ENCODE measurements around the gene FAM78B. TPM values are rescaled to one million over a fixed set of nuclear protein-coding genes. Genes with fewer than 3 reads are reported as not detected.

The FAM78B gene
- total RNA-seq, 2 experiments from 2014 or later = 0.11 TPM; not detected in 1

DNA sequence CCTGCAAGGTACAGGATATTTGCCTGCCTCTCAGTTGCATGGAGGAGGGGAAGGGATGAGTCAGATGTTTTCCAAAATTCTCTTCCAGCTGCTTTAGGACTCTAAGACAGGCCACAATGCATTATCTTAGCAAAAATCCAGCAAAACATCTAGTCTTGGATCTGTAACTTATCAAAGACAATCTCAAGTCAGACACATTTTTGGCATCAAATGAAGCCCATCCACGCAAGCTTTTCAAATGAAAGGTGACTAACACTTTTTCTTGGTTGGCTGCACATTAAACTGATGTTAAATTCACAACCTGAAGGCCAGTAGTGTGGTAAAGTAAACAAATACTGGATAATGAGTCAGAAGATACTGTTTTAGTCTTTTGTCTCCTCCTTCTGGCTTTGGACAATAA is 21.3 kb downstream of the FAM78B start:
- no peaks in the 10 kb centered on the region for H3K27me3 ChIP-seq (ENCODE audit: control insufficient read depth in 1 of 2, insufficient read depth in 2 of 2, low read length in 2 of 2)
- ChIA-PET CTCF (no interaction called here), POLR2A (no interaction called here)
- H3K27ac Mint-ChIP-seq = no peak overlapping the region
- no peak for ATAC-seq (ENCODE audit: poor library complexity)
- peaks cover 16% of the 10 kb centered on the region for H3K27me3 Mint-ChIP-seq
- no peak overlapping the region for H3K27ac ChIP-seq (ENCODE audit: low read depth in 1 of 2, low read length in 2 of 2)
- H3K4me3 Mint-ChIP-seq = no peak overlapping the region
- H3K36me3 ChIP-seq (ENCODE audit: insufficient read depth, low read length) = no peaks in the 10 kb centered on the region
- H3K36me3 Mint-ChIP-seq (ENCODE audit: low read depth) = no peaks in the 10 kb centered on the region
- H3K4me1 ChIP-seq (ENCODE audit: insufficient read depth, low read length) = no peaks in the 10 kb centered on the region
- no peaks in the 10 kb centered on the region for H3K9me3 ChIP-seq (ENCODE audit: control insufficient read depth in 1 of 2, insufficient read depth in 1 of 2, low read length in 2 of 2)
- no peaks in the 10 kb centered on the region for H3K4me1 Mint-ChIP-seq (ENCODE audit: low read depth)
- TF ChIP-seq, protein P1, sequence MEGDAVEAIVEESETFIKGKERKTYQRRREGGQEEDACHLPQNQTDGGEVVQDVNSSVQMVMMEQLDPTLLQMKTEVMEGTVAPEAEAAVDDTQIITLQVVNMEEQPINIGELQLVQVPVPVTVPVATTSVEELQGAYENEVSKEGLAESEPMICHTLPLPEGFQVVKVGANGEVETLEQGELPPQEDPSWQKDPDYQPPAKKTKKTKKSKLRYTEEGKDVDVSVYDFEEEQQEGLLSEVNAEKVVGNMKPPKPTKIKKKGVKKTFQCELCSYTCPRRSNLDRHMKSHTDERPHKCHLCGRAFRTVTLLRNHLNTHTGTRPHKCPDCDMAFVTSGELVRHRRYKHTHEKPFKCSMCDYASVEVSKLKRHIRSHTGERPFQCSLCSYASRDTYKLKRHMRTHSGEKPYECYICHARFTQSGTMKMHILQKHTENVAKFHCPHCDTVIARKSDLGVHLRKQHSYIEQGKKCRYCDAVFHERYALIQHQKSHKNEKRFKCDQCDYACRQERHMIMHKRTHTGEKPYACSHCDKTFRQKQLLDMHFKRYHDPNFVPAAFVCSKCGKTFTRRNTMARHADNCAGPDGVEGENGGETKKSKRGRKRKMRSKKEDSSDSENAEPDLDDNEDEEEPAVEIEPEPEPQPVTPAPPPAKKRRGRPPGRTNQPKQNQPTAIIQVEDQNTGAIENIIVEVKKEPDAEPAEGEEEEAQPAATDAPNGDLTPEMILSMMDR (IDR thresholded peaks at IDR 0.05) = no peak
- DNase-seq = no peak
- no peaks in the 10 kb centered on the region for H3K9me3 Mint-ChIP-seq
- H3K4me3 ChIP-seq (ENCODE audit: low read length) = no peak overlapping the region
- intact Hi-C loops (cut with DNase I, micrococcal nuclease) = no loop called here

DNA sequence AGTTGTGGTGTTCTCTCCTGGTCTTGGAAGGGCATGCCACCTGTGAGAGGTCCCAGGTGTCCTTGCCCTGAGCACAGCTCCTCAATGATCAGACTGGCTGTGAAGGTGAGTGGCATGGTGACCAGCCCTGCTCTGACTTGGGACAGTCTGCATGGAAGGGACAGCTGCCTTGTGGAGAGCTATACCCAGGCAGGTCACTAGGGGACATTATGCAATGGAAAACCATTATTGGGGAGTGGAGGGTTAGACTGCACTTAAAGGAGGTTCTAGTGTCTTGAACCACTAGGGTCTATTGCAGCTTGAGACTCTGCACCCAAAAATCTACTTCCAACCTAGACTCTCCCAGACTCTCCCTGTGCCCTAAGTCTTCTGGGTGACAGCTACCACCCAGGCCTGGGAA is 24.8 kb downstream of the FAM78B start:
- Histone ChIP-seq H3K4me3 (ENCODE audit: low read length) (no peak overlapping the region), H3K36me3 (ENCODE audit: insufficient read depth, low read length) (no peaks in the 10 kb centered on the region), H3K9me3 (ENCODE audit: control insufficient read depth in 1 of 2, insufficient read depth in 1 of 2, low read length in 2 of 2) (no peaks in the 10 kb centered on the region), H3K4me1 (ENCODE audit: insufficient read depth, low read length) (no peaks in the 10 kb centered on the region), H3K27me3 (ENCODE audit: control insufficient read depth in 1 of 2, insufficient read depth in 2 of 2, low read length in 2 of 2) (no peaks in the 10 kb centered on the region), H3K27ac (ENCODE audit: low read depth in 1 of 2, low read length in 2 of 2) (no peak overlapping the region)
- intact Hi-C loops (cut with DNase I, micrococcal nuclease) = no loop called here
- TF ChIP-seq, protein P1 (IDR thresholded peaks at IDR 0.05) = no peak
- CTCF ChIA-PET = no interaction called here
- H3K27me3 Mint-ChIP-seq = peaks cover 8% of the 10 kb centered on the region
- no peak for DNase-seq
- H3K36me3 Mint-ChIP-seq (ENCODE audit: low read depth) = no peaks in the 10 kb centered on the region
- no peak for ATAC-seq (ENCODE audit: poor library complexity)
- H3K27ac Mint-ChIP-seq = no peak overlapping the region
- no peaks in the 10 kb centered on the region for H3K9me3 Mint-ChIP-seq
- H3K4me3 Mint-ChIP-seq = no peak overlapping the region
- no peaks in the 10 kb centered on the region for H3K4me1 Mint-ChIP-seq (ENCODE audit: low read depth)
- POLR2A ChIA-PET = no interaction called here

GRCh38 chr1:166140251-166140650 is 26.6 kb downstream of the FAM78B start:
- H3K9me3 ChIP-seq (ENCODE audit: control insufficient read depth in 1 of 2, insufficient read depth in 1 of 2, low read length in 2 of 2) = no peaks in the 10 kb centered on the region
- H3K4me1 ChIP-seq (ENCODE audit: insufficient read depth, low read length) = no peaks in the 10 kb centered on the region
- CTCF ChIA-PET = no interaction called here
- Mint-ChIP-seq H3K27me3 (peaks cover 8% of the 10 kb centered on the region), H3K4me1 (ENCODE audit: low read depth) (no peaks in the 10 kb centered on the region), H3K36me3 (ENCODE audit: low read depth) (no peaks in the 10 kb centered on the region), H3K4me3 (no peak overlapping the region), H3K9me3 (no peaks in the 10 kb centered on the region), H3K27ac (no peak overlapping the region)
- no peak for DNase-seq
- H3K4me3 ChIP-seq (ENCODE audit: low read length) = no peak overlapping the region
- H3K27ac ChIP-seq (ENCODE audit: low read depth in 1 of 2, low read length in 2 of 2) = no peak overlapping the region
- no peaks in the 10 kb centered on the region for H3K36me3 ChIP-seq (ENCODE audit: insufficient read depth, low read length)
- POLR2A ChIA-PET = no interaction called here
- H3K27me3 ChIP-seq (ENCODE audit: control insufficient read depth in 1 of 2, insufficient read depth in 2 of 2, low read length in 2 of 2) = no peaks in the 10 kb centered on the region
- TF ChIP-seq, protein P1 (IDR thresholded peaks at IDR 0.05) = no peak
- no peak for ATAC-seq (ENCODE audit: poor library complexity)
- intact Hi-C loops (cut with DNase I, micrococcal nuclease) = no loop called here
